Putamen (tissue), 1 donor: ENCODE results near the gene PPP1R13B.

Experiments
- DNase-seq: peaks from one replicate; pipeline ENCODE4 v3.0.0-alpha.2; 2016; ENCODE audit warnings: low spot score

Gene PPP1R13B

DNA sequence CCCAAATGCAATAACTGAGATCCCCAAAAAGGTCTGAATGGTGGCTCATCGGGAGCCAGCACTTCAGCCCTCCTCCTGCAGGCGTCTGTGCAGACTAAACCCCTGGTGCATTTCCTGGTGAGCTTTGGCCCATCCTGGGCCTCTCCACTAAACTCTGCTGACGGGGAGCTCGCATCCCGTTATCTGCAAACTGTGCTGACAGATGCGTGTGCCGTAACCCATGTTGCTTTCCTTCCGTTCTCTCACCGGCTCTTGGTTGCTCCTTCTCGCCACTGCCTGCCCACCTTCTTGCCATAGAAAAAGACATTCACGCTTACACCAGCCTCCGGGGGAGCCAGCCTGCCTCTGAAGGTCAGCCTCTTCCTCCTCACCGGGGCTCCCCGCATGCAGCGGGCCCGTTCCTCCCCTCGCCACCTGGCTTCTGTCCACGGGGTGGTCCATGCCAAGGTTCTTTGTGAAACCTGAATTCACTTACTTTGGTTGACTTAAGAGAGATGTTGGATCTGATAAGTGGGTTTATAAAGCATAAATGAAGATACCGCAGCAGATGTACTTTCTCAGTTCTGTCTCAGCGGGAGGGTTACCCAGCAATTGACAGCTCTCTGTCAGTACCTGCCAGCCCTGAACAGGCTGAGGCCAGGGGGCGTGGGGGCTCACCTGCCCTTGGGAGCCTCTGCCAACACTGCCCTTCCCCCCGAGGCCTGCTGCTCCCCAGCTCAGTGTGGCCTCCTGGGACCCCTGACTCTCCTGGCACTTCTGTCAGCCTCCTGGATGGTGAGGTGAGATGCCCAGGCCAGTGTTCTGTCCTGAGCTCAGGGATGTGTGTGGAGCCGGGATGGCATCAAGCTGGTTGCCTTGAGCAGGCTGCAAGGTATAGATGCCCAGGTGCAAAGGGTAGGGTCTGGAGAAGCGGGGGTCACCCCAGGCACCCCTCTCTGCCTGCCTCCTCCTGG lies 117.6 kb downstream of the PPP1R13B start:
- DNase-seq = no peak

- no peak for DNase-seq
Measured at GRCh38 chr14:103728721-103729120, 118.7 kb downstream of the PPP1R13B start.

GRCh38 chr14:103728141-103728540 lies 119.2 kb downstream of the PPP1R13B start:
- no peak for DNase-seq

GRCh38 chr14:103727313-103727980 lies 119.9 kb downstream of the PPP1R13B start:
- DNase-seq = no peak

GRCh38 chr14:103726474-103726873 lies 120.9 kb downstream of the PPP1R13B start:
- no peak for DNase-seq

GRCh38 chr14:103725739-103726395 lies 121.5 kb downstream of the PPP1R13B start:
- DNase-seq = no peak

- DNase-seq = no peak
Measured at GRCh38 chr14:103725001-103725682, 122.2 kb downstream of the PPP1R13B start.

- DNase-seq = no peak
Measured at GRCh38 chr14:103724116-103724515, 123.3 kb downstream of the PPP1R13B start.

GRCh38 chr14:103723748-103724081 lies 123.7 kb downstream of the PPP1R13B start:
- no peak for DNase-seq

- peak; percentile 71 for DNase-seq
Measured at GRCh38 chr14:103721334-103722120, 125.8 kb downstream of the PPP1R13B start.

- DNase-seq = no peak
Measured at GRCh38 chr14:103719751-103720150, 127.6 kb downstream of the PPP1R13B start.

DNA sequence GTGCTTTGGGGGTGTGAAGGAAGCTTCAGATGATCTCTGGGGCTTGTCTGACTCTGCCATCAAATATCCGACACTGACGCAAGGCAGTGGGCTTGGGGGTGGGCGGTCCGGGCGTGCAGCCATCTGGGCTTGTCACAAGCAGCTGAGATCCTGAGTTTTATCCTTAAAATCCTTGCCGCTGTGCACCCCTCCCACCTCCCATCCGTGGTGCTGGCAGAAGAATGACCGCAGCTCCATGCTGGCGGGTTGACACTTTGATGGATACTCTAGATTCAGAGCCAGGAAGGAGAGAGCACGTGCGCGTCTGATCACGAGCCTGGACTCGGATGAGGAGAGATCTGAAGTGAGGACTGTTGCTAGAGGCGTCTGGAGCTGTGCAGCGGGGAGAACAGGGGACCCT lies 128.8 kb downstream of the PPP1R13B start:
- no peak for DNase-seq

DNA sequence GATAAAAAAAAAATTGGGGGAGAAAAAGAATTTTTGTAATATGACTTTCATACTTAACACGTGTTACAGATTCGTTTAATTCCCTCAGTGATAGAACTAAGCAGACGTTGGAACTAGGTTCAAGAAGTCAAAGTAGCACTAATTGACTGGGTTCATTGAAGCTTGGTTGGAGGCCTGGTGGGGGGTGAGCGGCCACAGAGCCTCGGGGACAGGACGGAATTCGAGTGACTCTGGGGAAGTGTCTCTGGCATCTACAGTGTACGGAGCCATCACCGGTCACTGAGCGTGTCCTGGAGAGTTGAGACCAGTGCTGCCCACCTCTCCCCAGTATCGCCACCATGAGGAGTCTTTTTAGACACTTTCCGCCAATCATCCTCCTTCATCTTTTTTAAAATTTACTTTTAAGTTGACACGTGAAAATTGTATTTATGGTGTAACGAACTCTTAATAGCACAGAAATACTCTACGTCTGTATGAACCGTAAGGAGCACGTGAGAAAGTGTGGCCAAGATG lies 130.4 kb downstream of the PPP1R13B start:
- DNase-seq = no peak

GRCh38 chr14:103716091-103716801 lies 131.1 kb downstream of the PPP1R13B start:
- no peak for DNase-seq

GRCh38 chr14:103715052-103716000 lies 132.0 kb downstream of the PPP1R13B start, which contains the start of the genes XRCC3 and ZFYVE21:
TSS of gene XRCC3 (minus strand) at chr14:103715451. CDS start at chr14:103711087, 4,364 bp downstream.
TSS of gene ZFYVE21 (plus strand) at chr14:103715810. CDS start at chr14:103715842, 32 bp downstream.
- peak; percentile 99 for DNase-seq

DNA sequence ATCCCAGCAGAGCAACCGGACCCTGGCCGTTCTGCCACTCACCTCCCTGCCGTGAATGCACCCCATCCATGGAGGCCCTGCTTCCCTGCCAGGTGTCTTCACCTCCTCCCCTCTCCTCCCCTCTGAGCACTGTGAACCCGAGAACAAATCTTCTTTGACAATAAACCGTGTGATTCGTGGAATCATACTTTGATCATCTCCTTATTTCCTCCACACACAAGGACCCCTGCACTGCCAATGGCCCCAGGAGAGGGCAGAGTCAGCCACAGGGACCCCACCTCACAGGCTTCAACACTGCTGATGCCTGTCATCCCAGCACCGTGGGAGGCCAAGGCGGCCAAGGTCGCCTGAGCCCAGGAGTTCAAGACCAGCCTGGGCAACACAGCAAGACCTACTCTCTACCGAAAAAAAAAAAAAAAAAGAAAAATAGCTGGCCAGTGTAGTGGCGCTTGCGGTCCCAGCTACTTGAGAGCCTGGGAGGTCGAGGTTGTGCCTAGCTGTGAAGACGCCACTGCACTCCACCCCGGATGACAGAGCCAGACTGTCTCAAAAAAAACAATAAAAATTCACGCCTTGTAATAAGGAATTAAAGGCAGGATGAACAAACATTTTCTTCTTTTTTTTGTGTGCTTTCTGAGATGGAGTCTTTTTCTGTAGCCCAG lies 133.2 kb downstream of the PPP1R13B start:
- DNase-seq = no peak

DNA sequence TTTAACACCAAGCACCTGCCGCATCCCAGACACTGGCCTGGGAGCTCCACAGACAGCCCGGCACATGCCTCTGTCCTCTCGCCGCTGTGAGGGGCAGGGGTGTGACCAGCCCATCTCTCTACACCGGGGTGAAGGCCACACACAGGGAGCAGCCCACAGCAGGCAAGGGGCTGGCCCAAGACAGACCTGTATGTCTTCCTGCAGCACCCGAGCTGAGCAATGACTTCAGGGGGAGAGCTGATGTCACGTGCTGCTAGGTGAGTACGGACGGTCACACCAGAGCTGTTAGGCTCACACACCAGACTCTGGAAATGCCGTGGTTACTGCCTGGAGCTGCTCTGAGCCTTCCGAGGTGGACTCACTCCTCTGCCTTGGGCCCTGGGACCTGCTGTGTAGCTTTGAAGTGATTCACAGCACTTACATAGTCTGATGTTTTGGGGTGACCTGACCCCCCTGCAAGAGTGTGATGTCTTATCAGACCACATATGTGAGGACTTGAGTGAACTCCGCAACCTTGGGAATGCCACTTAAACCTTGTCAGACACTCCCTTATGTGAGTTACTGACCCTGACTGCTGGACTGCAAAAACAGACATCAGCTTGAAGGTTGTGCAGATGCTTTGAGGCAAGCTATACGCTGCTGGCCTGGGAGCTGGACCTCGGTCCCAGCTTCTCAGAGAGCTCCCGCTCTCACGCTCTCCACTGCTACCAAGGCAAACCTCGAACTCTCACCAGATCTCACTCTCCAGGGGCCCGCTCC lies 133.9 kb downstream of the PPP1R13B start:
- DNase-seq = no peak
